ENCODE data around the gene ELF1. TPM values are rescaled to one million over a fixed set of nuclear protein-coding genes. Genes with fewer than 3 reads are reported as not detected.
"Not testable (repeated sequence)": the region's sequence is repeated elsewhere in the genome, so short reads cannot be mapped to it uniquely, and the experiment has no call there.

Gene ELF1
- total RNA-seq, 4 donors from 2014 or later, result 66.9 to 96.2 (median 72.1) TPM

- TF ChIP-seq EP300 (IDR thresholded peaks at IDR 0.05) (no peak), POLR2A (IDR thresholded peaks at IDR 0.05; ENCODE audit: low read depth) (no peak), POLR2AphosphoS5 (IDR thresholded peaks at IDR 0.05) (no peak)
- TF ChIP-seq, protein P1, sequence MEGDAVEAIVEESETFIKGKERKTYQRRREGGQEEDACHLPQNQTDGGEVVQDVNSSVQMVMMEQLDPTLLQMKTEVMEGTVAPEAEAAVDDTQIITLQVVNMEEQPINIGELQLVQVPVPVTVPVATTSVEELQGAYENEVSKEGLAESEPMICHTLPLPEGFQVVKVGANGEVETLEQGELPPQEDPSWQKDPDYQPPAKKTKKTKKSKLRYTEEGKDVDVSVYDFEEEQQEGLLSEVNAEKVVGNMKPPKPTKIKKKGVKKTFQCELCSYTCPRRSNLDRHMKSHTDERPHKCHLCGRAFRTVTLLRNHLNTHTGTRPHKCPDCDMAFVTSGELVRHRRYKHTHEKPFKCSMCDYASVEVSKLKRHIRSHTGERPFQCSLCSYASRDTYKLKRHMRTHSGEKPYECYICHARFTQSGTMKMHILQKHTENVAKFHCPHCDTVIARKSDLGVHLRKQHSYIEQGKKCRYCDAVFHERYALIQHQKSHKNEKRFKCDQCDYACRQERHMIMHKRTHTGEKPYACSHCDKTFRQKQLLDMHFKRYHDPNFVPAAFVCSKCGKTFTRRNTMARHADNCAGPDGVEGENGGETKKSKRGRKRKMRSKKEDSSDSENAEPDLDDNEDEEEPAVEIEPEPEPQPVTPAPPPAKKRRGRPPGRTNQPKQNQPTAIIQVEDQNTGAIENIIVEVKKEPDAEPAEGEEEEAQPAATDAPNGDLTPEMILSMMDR (IDR thresholded peaks at IDR 0.05), result no peak
- no peaks in the 10 kb centered on the region for H3K4me1 ChIP-seq
- no peaks in the 10 kb centered on the region for H3K27me3 ChIP-seq
- no peak overlapping the region for H3K4me3 ChIP-seq
- intact Hi-C loops (cut with DNase I), result no loop called here
- no peaks in the 10 kb centered on the region for H3K36me3 ChIP-seq
- no peak for DNase-seq (ENCODE audit: extremely low spot score)
- no peaks in the 10 kb centered on the region for H3K9me3 ChIP-seq
- WGBS, result 100% methylated on average over 1 of the region's 1 CpG
- no peak overlapping the region for H3K27ac ChIP-seq (replicated peaks in 1 of 4)
Observed at GRCh38 chr13:40908546-40908945, 110.6 kb downstream of the ELF1 start.

GRCh38 chr13:40901032-40901431 is 118.1 kb downstream of the ELF1 start:
- H3K27ac ChIP-seq (replicated peaks in 1 of 4), result not testable (repeated sequence)
- 91% methylated on average over 23 of the region's 31 CpGs for WGBS

DNA sequence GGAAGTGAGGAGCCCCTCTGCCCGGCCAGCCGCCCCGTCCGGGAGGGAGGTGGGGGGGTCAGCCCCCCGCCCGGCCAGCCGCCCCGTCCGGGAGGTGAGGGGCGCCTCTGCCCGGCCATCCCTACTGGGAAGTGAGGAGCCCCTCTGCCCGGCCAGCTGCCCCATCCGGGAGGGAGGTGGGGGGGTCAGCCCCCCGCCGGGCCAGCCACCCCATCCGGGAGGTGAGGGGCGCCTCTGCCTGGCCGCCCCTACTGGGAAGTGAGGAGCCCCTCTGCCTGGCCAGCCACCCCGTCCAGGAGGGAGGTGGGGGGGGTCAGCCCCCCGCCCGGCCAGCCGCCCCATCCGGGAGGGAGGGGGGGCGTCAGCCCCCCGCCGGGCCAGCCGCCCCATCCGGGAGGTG is 118.5 kb downstream of the ELF1 start:
- H3K27ac ChIP-seq (replicated peaks in 1 of 4); DNase-seq (ENCODE audit: extremely low spot score); H3K27me3 ChIP-seq; H3K4me1 ChIP-seq; intact Hi-C loops (cut with DNase I); H3K36me3 ChIP-seq; H3K9me3 ChIP-seq; H3K4me3 ChIP-seq: not testable (repeated sequence)
- WGBS, result no CpG with 5 or more reads among the region's 28 CpGs

More at GRCh38 chr13:40901032-40901431, 118.1 kb downstream of the ELF1 start:
- H3K9me3 ChIP-seq; H3K4me3 ChIP-seq; intact Hi-C loops (cut with DNase I); H3K36me3 ChIP-seq; H3K4me1 ChIP-seq; H3K27me3 ChIP-seq; DNase-seq (ENCODE audit: extremely low spot score): not testable (repeated sequence)

- Histone ChIP-seq H3K27ac (replicated peaks in 1 of 4) (no peak overlapping the region), H3K4me1 (peaks cover 0 to 16% (median 13%) of the 10 kb centered on the region in 4 donors), H3K36me3 (no peaks in the 10 kb centered on the region), H3K9me3 (no peaks in the 10 kb centered on the region), H3K27me3 (no peaks in the 10 kb centered on the region), H3K4me3 (no peak overlapping the region)
- intact Hi-C loops (cut with DNase I), result no loop called here
- TF ChIP-seq EP300 (IDR thresholded peaks at IDR 0.05) (no peak), POLR2A (IDR thresholded peaks at IDR 0.05; ENCODE audit: low read depth) (no peak), POLR2AphosphoS5 (IDR thresholded peaks at IDR 0.05) (no peak)
- TF ChIP-seq, protein P1 (IDR thresholded peaks at IDR 0.05), result no peak
- DNase-seq (ENCODE audit: extremely low spot score), result no peak
Observed at GRCh38 chr13:40897053-40897452, 122.1 kb downstream of the ELF1 start.

GRCh38 chr13:40895227-40896184 is 123.6 kb downstream of the ELF1 start:
- H3K9me3 ChIP-seq, result no peaks in the 10 kb centered on the region

GRCh38 chr13:40893573-40893972 is 125.5 kb downstream of the ELF1 start:
- H3K4me3 ChIP-seq; H3K27ac ChIP-seq (replicated peaks in 1 of 4); DNase-seq (ENCODE audit: extremely low spot score); H3K27me3 ChIP-seq; intact Hi-C loops (cut with DNase I); H3K36me3 ChIP-seq; H3K9me3 ChIP-seq: not testable (repeated sequence)
- peaks cover 0 to 16% (median 13%) of the 10 kb centered on the region in 4 donors for H3K4me1 ChIP-seq
- 93% methylated on average over 3 of the region's 3 CpGs for WGBS

More at GRCh38 chr13:40895227-40896184, 123.6 kb downstream of the ELF1 start:
- Histone ChIP-seq H3K36me3 (no peaks in the 10 kb centered on the region), H3K4me3 (no peak overlapping the region), H3K27ac (replicated peaks in 1 of 4) (no peak overlapping the region), H3K27me3 (no peaks in the 10 kb centered on the region), H3K4me1 (peaks cover 0 to 16% (median 13%) of the 10 kb centered on the region in 4 donors)
- WGBS, result 73% methylated on average over 5 of the region's 5 CpGs
- intact Hi-C loops (cut with DNase I), result no loop called here
- no peak for DNase-seq (ENCODE audit: extremely low spot score)
- TF ChIP-seq POLR2A (IDR thresholded peaks at IDR 0.05; ENCODE audit: low read depth) (no peak), POLR2AphosphoS5 (IDR thresholded peaks at IDR 0.05) (no peak), EP300 (IDR thresholded peaks at IDR 0.05) (no peak)
- TF ChIP-seq, protein P1 (IDR thresholded peaks at IDR 0.05), result no peak

Data from esophagus muscularis mucosa (tissue), 4 donors.